Panc1 (cell line): ENCODE data around the gene NR2E1. TPM values are rescaled to one million over a fixed set of nuclear protein-coding genes. Genes with fewer than 3 reads are reported as not detected.

Experiments
- ATAC-seq: fragments of 200-7000 bp; cut with Tn5 transposase; 2 replicates; pipeline ENCODE4 v1.9.1; 2020; ENCODE audit warnings: mild to moderate bottlenecking, moderate library complexity
- BruUV-seq: library from RNA; stranded (reverse); fragments of 400-500 nt; replicated peaks from 2 replicates; lab custom pipeline; 2021; lab: Mats Ljungman, UMichigan
- CTCF ChIA-PET: fragments of 300-600 bp; sonication (Branson Sonifier 250); formaldehyde crosslinking; loops from one replicate; lab custom pipeline; 2022; ENCODE audit warnings: antibody characterized with exemption; lab: Charles Lee
- POLR2A ChIA-PET: fragments of 300-600 bp; sonication (Branson Sonifier 250); formaldehyde crosslinking; loops from one replicate; lab custom pipeline; 2022; ENCODE audit warnings: antibody characterized with exemption; lab: Charles Lee
- DNase-seq: peaks from one replicate; pipeline ENCODE4 v3.0.0-alpha.2; 2010; ENCODE audit warnings: low read depth, low spot score
- H3K27ac ChIP-seq: 2 replicates; pipeline ENCODE4 v1.5.1; 2011; ENCODE audit warnings: mild to moderate bottlenecking, low read length, inconsistent platforms
- H3K27me3 ChIP-seq: fragments of 200-500 bp; sonication (Bioruptor generic); 2 replicates; pipeline ENCODE4 v1.6.0; 2014; ENCODE audit warnings: low read length, inconsistent platforms; ENCODE audit not compliant: control insufficient read depth, insufficient read depth
- H3K36me3 ChIP-seq: fragments of 200-500 bp; sonication (Bioruptor generic); 2 replicates; pipeline ENCODE4 v1.5.1; 2014; ENCODE audit warnings: inconsistent platforms, mild to moderate bottlenecking, low read length, moderate library complexity; ENCODE audit not compliant: control insufficient read depth, insufficient read depth
- H3K4me1 ChIP-seq: 2 replicates; pipeline ENCODE4 v1.5.1; 2011; ENCODE audit warnings: inconsistent platforms, mild to moderate bottlenecking, low read length, moderate library complexity; ENCODE audit not compliant: control insufficient read depth, insufficient read depth
- H3K4me3 ChIP-seq, 2 experiments: 2 replicates each; pipeline ENCODE4 v1.5.1; 2011 to 2012; ENCODE audit warnings: low read depth in 2 of 2, low read length in 2 of 2, mild to moderate bottlenecking in 2 of 2, inconsistent platforms in 1 of 2, moderate library complexity in 1 of 2
- H3K9me3 ChIP-seq: fragments of 200-500 bp; sonication (Bioruptor generic); 2 replicates; pipeline ENCODE4 v1.5.1; 2014; ENCODE audit warnings: low read depth, mild to moderate bottlenecking, inconsistent platforms, low read length, moderate library complexity; ENCODE audit not compliant: control insufficient read depth, insufficient read depth
- POLR2AphosphoS5 ChIP-seq: IDR thresholded peaks from 2 replicates; pipeline ENCODE4 v1.6.1; 2012; ENCODE audit warnings: mild to moderate bottlenecking, low read depth, low read length, moderate library complexity
- SIN3A ChIP-seq: IDR thresholded peaks from 2 replicates; pipeline ENCODE4 v1.6.1; 2012; ENCODE audit warnings: low read depth, mild to moderate bottlenecking, low read length, moderate library complexity, borderline replicate concordance; ENCODE audit not compliant: insufficient read depth
- TCF7L2 ChIP-seq: IDR thresholded peaks from 2 replicates; pipeline ENCODE4 v1.6.1; 2011; ENCODE audit warnings: mild to moderate bottlenecking, low read depth, low read length, inconsistent platforms
- in situ Hi-C: cut with HindIII; loops from 2 replicates; pipeline ENCODE4 v1.10.0; 2016; ENCODE audit warnings: low sequenced_read_pairs, low pct_unique_long_range_greater_than_20kb
- intact Hi-C: fragments of 100-400 bp; cut with micrococcal nuclease; formaldehyde crosslinking; loops from one replicate; pipeline ENCODE4 v1.10.0; 2022; ENCODE audit not compliant: unreplicated experiment
- total RNA-seq: library from RNA; stranded (reverse); gene quantifications from one replicate; pipeline ENCODE4 v1.2.1, GENCODE V29; 2021; ENCODE audit not compliant: unreplicated experiment
- TF ChIP-seq, protein P1 (sequence below), 2 experiments: IDR thresholded peaks; 2 replicates each; pipeline ENCODE4 v1.6.1; 2011 to 2012; ENCODE audit warnings: low read depth in 2 of 2, control low read depth in 1 of 2, low read length in 1 of 2, mild to moderate bottlenecking in 1 of 2, moderate library complexity in 1 of 2; ENCODE audit not compliant: insufficient read depth in 1 of 2
- TF ChIP-seq, protein P2 (sequence below): fragments of 450-650 bp; IDR thresholded peaks from 2 replicates; pipeline ENCODE4 v1.5.1; 2017; ENCODE audit warnings: mild to moderate bottlenecking

NR2E1 gene
- total RNA-seq, 1 experiment from 2014 or later, result 0.13 TPM

GRCh38 chr6:108156938-108157233, 8.9 kb upstream of the NR2E1 start:
- Histone ChIP-seq H3K4me1 (no peaks in the 10 kb centered on the region), H3K4me3 (no peak overlapping the region), H3K9me3 (no peaks in the 10 kb centered on the region), H3K36me3 (no peaks in the 10 kb centered on the region; the same call in 1 of the 2 replicates), H3K27ac (no peak overlapping the region), H3K27me3 (peaks cover 44% of the 10 kb centered on the region)
- ATAC-seq (no peak; the same call in 1 of the 2 replicates), DNase-seq (no peak)
- ChIA-PET POLR2A (no interaction called here), CTCF (no interaction called here)
- intact Hi-C loops, result no loop called here
- BruUV-seq, result no TSS peak
- TF ChIP-seq POLR2AphosphoS5 (no peak), TCF7L2 (no peak), SIN3A (no peak)
- TF ChIP-seq, protein P1, sequence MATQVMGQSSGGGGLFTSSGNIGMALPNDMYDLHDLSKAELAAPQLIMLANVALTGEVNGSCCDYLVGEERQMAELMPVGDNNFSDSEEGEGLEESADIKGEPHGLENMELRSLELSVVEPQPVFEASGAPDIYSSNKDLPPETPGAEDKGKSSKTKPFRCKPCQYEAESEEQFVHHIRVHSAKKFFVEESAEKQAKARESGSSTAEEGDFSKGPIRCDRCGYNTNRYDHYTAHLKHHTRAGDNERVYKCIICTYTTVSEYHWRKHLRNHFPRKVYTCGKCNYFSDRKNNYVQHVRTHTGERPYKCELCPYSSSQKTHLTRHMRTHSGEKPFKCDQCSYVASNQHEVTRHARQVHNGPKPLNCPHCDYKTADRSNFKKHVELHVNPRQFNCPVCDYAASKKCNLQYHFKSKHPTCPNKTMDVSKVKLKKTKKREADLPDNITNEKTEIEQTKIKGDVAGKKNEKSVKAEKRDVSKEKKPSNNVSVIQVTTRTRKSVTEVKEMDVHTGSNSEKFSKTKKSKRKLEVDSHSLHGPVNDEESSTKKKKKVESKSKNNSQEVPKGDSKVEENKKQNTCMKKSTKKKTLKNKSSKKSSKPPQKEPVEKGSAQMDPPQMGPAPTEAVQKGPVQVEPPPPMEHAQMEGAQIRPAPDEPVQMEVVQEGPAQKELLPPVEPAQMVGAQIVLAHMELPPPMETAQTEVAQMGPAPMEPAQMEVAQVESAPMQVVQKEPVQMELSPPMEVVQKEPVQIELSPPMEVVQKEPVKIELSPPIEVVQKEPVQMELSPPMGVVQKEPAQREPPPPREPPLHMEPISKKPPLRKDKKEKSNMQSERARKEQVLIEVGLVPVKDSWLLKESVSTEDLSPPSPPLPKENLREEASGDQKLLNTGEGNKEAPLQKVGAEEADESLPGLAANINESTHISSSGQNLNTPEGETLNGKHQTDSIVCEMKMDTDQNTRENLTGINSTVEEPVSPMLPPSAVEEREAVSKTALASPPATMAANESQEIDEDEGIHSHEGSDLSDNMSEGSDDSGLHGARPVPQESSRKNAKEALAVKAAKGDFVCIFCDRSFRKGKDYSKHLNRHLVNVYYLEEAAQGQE (IDR thresholded peaks at IDR 0.05; ENCODE audit: insufficient read depth in 1 of 2, low read depth in 2 of 2, low read length in 1 of 2), result no peak
- TF ChIP-seq, protein P2, sequence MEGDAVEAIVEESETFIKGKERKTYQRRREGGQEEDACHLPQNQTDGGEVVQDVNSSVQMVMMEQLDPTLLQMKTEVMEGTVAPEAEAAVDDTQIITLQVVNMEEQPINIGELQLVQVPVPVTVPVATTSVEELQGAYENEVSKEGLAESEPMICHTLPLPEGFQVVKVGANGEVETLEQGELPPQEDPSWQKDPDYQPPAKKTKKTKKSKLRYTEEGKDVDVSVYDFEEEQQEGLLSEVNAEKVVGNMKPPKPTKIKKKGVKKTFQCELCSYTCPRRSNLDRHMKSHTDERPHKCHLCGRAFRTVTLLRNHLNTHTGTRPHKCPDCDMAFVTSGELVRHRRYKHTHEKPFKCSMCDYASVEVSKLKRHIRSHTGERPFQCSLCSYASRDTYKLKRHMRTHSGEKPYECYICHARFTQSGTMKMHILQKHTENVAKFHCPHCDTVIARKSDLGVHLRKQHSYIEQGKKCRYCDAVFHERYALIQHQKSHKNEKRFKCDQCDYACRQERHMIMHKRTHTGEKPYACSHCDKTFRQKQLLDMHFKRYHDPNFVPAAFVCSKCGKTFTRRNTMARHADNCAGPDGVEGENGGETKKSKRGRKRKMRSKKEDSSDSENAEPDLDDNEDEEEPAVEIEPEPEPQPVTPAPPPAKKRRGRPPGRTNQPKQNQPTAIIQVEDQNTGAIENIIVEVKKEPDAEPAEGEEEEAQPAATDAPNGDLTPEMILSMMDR, result no peak
- in situ Hi-C loops, result no loop called here

GRCh38 chr6:108157234-108157980, 8.4 kb upstream of the NR2E1 start:
- intact Hi-C loops (no loop called here), in situ Hi-C loops (no loop called here)
- H3K27ac ChIP-seq, result no peak overlapping the region
- CTCF ChIA-PET, result no interaction called here
- H3K4me3 ChIP-seq, result peak overlapping the region; percentile 17 to 34
- H3K27me3 ChIP-seq, result peaks cover 49% of the 10 kb centered on the region
- ATAC-seq (no peak), DNase-seq (no peak)
- H3K4me1 ChIP-seq, result no peaks in the 10 kb centered on the region
- no peaks in the 10 kb centered on the region; the same call in 1 of the 2 replicates for H3K36me3 ChIP-seq
- no TSS peak for BruUV-seq
- H3K9me3 ChIP-seq, result no peaks in the 10 kb centered on the region
- POLR2A ChIA-PET, result no interaction called here
- TF ChIP-seq SIN3A, result no peak
- TF ChIP-seq, protein P1 (IDR thresholded peaks at IDR 0.05; ENCODE audit: insufficient read depth in 1 of 2, low read depth in 2 of 2, low read length in 1 of 2), result no peak
- no peak for TF ChIP-seq TCF7L2
- TF ChIP-seq POLR2AphosphoS5, result no peak
- TF ChIP-seq, protein P2, result no peak
